GM19324 (cell line): ENCODE measurements around the gene CCDC97.
"Not testable (repeated sequence)": the region's sequence is repeated elsewhere in the genome, so short reads cannot be mapped to it uniquely, and the experiment has no call there.

Experiments used
- ATAC-seq: cut with Tn5 transposase; IDR thresholded peaks from one replicate; pipeline ENCODE4 v1.9.1; 2021; ENCODE audit warnings: mild to moderate bottlenecking, moderate library complexity; ENCODE audit not compliant: unreplicated experiment, low FRiP score

The CCDC97 gene

DNA sequence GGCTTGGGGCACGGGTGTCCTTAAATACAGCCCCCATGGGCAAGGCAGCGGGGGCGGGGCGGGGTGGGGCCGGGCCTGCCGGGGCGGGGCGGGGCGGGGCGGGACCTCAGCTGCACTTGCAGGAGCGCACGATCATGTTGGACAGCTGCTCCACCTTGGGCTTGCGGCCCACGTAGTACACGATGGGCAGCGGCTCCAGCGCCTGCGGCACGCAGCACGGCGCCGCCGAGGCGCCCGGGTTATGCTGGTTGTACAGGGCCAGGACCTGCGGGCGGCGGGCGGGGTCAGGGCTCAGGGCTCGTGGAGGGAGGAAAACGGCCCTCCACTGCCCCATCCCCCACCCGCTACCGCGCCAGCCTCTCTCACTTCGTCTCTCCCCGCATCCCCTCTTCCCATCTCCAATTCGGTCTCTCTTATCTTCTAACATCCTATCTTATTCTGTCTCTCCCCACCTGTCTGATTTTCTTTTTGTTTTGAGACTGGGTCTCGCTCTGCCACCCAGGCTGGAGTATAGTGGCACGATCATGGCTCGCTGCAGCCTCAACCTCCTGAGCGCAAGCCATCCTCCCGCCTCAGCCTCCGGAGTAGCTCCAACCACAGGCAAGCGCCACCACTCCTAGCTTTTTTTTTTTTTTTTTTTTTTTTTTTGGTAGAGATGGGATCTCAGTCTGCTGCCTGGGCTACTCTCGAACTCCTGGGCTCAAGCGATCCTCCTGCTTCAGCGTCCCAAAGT, 21.1 kb downstream of the CCDC97 start:
- ATAC-seq: no peak

GRCh38 chr19:41332000-41332399, 22.0 kb downstream of the CCDC97 start:
- no peak for ATAC-seq

GRCh38 chr19:41332468-41332867, 22.5 kb downstream of the CCDC97 start:
- no peak for ATAC-seq

DNA sequence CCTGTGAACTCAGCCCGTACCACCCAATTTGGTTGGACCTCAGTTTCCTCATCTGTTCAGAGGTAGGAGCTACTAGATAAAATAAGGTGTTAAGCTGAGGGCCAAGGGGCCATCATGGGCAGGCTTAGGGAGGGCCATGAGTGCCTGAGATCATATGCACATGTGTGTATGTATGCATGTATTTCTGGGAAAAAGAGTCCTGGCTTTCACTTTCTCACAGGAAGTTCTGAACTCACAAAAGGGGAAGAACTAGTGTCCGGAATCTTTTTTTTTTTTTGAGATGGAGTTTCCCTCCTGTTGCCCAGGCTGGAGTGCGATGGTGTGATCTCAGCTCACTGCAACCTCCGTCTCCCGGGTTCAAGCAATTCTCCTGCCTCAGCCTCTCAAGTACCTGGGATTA, 24.8 kb downstream of the CCDC97 start:
- no peak for ATAC-seq

DNA sequence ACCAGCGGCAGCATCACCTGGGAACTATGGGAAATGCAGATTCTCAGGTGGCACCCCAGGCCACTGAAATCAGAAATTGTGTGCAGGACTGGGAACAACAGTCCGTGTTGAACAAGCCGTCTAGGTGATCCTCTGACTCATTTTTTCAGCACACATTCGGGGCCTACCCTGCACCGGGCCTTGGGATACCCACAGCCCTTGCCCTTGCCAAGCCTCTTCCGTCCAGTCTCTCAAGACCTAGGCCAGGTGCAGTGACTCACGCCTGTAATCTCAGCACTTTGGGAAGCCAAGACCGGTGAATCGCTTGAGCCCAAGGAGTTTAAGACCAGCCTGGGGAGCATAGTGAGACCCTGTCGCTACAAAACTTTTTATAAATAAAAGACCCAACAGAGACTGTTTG, 25.5 kb downstream of the CCDC97 start:
- no peak for ATAC-seq

DNA sequence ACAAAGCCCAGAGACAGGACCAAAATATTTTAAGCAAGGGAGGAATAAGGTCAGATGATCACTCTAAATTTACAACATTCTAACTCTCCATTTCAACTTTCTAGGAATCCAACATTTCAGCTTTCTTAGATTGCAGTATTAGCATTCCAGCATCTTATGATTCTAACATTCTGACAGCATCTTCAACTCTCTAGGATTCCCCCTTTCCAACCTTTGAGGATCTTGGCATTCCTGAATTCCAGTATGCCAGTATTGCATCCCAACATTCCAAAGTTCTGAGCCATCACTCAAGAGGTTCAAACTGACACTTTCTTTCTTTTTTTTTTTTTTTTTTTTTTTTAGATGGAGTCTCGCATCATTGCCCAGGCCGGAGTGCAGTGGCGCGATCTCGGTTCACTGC, 30.0 kb downstream of the CCDC97 start:
- no peak for ATAC-seq

DNA sequence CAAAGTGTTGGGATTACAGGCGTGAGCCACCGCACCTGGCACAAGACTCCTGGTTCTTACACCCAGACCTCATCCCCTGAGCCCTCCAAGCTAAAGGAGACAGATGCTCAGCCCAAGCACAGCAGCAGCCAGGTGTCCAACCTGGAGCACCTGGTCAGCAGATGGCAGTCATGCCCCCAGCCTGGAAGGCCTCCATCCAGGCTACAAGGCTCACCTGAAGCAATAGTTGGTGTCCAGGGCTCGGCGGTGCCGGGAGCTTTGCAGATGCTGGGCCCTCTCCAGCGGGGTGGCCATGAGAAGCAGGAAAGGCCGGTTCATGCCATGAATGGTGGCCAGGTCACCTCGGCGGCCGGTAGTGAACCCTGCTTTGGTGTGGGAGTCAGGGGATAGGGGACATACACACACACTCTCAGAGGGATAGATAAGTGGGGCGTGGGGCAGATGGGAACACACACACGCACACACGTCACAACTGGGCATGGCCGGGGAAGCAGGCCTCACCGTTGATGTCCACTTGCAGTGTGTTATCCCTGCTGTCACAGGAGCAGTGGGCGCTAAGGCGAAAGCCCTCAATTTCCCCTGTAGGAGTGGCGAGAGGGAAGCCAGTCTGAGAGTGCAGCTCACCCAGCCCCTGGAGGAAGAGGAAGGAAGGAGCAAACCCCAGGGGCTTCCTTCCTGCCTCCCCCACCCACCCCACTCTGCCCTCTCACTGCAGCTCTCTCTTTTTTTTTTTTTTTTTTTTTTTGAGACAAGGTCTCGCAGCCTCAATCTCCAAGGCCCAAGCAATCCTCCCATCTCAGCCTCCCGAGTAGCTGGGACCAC, 31.9 kb downstream of the CCDC97 start:
- ATAC-seq: no peak

DNA sequence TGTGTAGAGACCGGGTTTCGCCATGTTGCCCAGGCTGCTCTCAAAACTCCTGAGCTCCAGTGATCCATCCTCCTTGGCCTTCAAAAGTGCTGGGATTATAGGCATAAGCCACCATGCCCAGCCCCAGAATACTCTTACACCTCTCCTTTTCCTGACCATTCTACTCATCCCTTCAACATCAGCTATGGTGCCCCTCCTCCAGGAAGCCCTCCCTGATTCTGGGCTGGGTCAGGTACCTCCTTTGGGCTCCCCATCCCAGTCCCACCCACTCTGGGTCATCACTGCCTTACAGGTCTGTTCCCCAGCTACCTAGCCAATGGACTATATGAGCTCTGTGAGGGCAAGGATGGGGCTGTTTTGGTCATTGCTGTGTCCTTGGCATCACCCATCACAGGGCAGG, 34.2 kb downstream of the CCDC97 start:
- ATAC-seq: no peak

GRCh38 chr19:41346916-41347315, 36.9 kb downstream of the CCDC97 start:
- ATAC-seq: not testable (repeated sequence)

DNA sequence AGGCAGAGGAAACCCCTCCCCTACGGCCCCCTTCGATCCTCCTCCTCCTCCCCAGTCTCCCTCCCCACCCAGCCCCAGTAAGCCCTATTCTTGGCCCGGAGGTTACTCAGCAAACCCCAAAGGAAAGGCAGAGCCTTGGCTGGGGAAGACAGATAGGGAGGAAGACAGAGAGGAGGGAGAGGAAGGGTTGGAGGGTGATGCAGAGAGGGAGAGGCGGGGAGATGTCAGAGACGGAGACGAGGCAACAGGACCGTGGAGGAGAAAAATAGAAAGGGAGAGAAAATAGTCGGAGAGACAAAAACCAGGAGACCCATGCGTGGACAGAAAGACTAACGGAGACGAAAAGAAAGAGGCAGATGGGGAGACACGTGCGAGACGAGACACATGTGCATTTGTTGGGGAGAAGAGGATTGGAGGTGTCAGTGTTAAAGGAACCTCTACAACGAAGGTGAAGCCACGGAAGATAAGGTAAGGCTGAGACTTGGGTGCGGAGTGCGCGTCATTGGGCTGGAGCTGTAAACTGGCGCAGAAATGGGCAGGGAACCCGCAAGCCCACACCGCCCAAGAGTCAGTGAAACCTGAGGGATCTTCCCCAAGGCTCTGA, 40.9 kb downstream of the CCDC97 start:
- ATAC-seq: peak; percentile 3

DNA sequence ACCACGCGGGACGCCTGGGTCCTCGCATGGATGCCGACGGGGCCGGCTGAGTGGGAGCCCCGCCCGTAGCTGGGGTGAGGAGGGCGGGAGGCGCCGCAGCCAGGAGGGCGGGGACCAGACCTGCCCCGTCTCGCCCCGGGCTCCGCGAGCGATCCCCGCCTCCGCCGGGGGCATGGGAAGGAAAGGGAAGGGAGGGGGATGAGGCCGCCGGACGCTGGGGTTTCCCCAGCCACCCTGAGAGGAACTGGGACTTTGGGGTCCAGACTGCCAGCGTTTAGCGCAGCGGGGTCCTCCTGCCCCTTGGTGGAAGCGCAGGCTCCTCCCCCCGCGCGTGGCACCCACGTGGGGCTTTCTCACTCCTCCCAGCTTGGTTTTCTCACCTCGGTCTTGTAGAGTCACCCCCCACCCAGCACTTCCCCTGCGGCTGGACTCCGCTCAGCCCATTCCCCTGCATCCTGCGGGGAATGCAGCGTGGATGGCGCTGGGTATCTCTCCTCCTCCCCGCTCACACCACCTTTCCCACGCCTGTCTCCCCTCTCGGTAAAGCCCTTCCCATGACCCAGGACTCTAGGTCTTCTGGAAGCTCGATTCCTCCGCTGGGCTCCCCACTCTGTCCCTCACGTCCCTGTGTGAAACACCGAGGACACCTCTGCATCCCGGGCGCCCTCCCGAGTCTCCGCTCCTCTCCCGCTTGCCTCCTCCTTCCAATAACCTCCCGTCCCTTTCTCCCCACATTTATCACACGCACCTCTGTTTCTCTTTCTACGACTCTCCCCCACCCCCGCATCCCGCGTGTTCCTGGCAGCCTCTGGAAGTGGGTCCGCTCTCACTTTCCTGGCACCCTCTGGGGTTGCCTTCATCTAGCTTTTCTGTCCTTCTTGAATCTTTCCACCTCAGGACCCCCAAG, 41.6 kb downstream of the CCDC97 start:
- ATAC-seq: peak; percentile 43

DNA sequence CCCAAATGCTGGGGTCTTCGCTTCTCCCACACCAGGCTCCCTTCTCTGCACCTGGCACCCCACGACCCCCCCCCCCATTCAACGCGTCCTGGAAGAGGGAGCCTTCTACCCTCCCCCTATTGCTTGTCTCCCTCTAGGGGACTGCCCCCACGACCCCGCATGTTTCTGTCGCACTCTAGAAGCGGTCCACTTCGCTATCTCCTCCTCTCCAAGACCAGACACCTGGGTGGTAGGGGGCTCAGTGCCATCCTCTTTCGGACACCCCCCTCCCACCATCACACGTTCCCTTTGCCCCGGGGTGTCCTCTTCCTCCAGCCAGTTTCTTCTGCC, 42.3 kb downstream of the CCDC97 start:
- no peak for ATAC-seq

- ATAC-seq: no peak
Measured at GRCh38 chr19:41352609-41353465, 42.9 kb downstream of the CCDC97 start.

- peak; percentile 62 for ATAC-seq
Measured at GRCh38 chr19:41353466-41354342, 43.7 kb downstream of the CCDC97 start, which contains the start of gene TGFB1. TSS of gene TGFB1 (minus strand) at chr19:41353922. CDS start at chr19:41353044, 878 bp downstream.

DNA sequence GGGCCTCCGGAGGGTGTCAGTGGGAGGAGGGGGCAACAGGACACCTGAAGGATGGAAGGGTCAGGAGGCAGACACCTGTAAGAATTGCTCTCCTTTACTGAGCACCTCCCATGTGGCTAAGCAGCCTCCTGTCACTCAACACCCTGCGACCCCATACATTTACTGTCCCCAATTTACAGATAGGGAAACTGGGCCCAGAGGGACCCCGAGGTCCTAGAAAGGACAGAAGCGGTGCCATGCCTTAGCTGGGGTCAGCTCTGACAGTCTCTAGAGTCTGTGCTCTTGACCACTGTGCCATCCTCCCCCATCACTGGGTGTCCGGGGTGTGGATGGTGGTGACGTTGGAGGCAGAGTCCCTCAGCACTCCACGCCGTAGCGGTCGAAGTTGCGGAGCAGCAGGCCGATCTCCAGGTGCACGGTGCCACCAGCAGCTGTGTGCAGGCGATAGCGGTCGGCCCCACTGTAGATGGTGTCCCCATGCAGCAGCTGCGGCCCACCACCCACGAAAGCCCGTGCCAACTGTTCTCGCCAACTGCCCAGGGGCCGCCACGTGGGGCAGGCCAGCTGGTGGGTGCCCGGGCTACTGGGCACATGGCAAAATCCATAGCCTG, 44.5 kb downstream of the CCDC97 start:
- ATAC-seq: no peak

DNA sequence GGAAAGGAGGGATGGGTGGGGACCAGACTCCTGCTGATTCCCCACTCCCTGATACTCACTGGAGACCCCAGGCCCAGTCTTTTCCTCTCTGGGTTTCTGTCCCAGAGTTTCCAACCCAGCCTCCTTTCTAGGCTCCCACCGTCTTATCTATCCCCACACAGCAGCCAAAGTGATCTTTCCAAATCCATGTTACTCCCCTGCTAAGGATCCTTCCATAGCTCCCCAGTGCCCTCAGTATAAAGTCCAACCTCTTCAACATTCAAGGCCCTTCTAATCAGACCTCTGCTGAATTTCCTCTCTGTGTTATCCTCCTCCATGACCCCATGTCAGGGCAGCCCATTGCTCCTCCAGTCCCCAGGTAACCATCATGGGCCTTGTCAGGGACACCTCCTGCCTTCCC, 45.1 kb downstream of the CCDC97 start:
- ATAC-seq: no peak

GRCh38 chr19:41355802-41356201, 45.8 kb downstream of the CCDC97 start:
- no peak for ATAC-seq
